SH-SY5Y (cell line): ENCODE data around the gene DCLK1.

ENCODE experiments used
- GATA2 ChIP-seq: IDR thresholded peaks from 2 replicates; pipeline ENCODE4 v1.6.1; 2011; ENCODE audit warnings: mild to moderate bottlenecking, low read depth, low read length
- GATA3 ChIP-seq: IDR thresholded peaks from 2 replicates; pipeline ENCODE4 v1.6.1; 2011; ENCODE audit warnings: low read depth, mild to moderate bottlenecking, low read length, moderate library complexity

GRCh38 chr13:36006347-36006746 is 124.8 kb downstream of the DCLK1 start:
- TF ChIP-seq GATA2 = no peak
- no peak for TF ChIP-seq GATA3
